GM12872 (cell line): ENCODE results near the gene NEDD4L.
A peak's percentile ranks its signal among the peaks of the same experiment; 100 is the strongest.

Source experiments
- CTCF ChIP-seq: IDR thresholded peaks from 3 replicates; pipeline ENCODE4 v1.5.1; 2011; ENCODE audit warnings: low read depth, mild to moderate bottlenecking, low read length, moderate library complexity; ENCODE audit not compliant: insufficient read depth

NEDD4L gene

DNA sequence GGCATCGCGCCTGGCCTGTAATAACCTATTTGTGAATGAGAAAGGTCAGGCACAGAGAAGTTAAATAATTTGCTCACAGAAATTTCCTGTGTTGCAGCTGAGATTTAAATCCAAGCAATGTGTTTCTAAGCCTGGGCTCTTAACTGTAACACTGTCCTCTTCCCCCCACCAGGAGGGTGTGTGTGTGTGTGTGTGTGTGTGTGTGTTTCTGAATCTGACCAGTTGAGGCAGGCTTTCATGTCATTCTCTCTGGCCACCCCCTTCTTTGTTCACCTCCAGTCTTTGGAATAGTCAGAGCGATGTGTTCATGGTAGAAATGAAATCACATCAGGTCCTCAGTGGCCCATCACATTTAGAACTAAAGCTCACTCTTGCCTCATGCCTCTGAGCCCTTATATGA is 81.2 kb downstream of the NEDD4L start:
- 0 out of 3 replicates have a peak, but pooled peaks have one; percentile 5 for TF ChIP-seq CTCF

DNA sequence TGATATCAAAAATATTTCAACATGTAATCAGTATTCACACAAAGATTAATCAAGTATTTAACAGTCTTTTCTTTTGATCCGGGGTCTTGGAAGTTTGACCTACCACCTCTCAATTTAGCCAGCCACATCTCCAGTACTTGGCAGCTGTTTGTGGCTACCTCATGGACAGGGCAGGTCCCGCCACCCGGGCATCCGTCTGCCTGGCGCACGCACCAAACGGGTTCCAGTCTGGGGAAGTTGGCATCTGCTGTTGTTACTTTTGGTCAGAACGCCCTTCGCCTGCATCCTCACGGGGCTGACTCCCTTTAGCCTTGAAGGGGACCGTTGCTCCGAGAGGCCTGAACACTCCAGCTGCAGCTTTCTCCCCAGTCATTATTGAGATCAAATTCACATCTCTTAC is 81.7 kb downstream of the NEDD4L start:
- TF ChIP-seq CTCF: no peak

GRCh38 chr18:58128381-58129374 is 84.7 kb downstream of the NEDD4L start:
- TF ChIP-seq CTCF: no peak

DNA sequence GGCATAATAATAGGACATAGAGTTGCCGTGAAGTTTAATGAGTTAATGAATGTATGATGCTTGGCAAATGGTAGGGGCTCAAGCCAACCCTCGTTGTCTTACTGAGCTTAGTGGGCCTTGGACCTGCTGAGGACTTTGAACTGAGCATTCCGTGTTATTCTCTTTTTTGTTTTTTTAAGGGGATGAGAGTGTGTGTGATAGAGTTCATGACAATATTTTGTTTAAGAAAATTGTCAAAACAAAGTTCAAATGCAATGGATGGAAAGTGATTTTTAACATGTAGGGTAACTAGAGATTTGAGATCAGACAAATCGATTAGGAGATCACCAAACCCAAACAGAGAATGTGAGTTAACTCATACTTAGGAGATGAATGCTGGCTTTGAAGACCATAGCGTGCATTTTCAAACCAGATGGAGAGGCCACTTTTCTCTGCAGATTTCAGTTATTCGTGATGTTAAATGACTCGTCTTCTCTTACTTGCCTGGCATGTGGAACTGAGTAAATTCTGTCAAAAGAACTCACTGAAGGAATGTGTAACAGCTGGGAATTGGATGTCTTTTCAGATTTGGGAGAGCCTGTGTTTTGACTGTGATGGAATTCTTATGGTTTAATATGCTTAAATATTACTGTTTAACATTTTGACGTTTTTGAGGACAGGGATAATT is 88.7 kb downstream of the NEDD4L start:
- no peak for TF ChIP-seq CTCF

GRCh38 chr18:58135183-58135641 is 91.2 kb downstream of the NEDD4L start:
- no peak for TF ChIP-seq CTCF

DNA sequence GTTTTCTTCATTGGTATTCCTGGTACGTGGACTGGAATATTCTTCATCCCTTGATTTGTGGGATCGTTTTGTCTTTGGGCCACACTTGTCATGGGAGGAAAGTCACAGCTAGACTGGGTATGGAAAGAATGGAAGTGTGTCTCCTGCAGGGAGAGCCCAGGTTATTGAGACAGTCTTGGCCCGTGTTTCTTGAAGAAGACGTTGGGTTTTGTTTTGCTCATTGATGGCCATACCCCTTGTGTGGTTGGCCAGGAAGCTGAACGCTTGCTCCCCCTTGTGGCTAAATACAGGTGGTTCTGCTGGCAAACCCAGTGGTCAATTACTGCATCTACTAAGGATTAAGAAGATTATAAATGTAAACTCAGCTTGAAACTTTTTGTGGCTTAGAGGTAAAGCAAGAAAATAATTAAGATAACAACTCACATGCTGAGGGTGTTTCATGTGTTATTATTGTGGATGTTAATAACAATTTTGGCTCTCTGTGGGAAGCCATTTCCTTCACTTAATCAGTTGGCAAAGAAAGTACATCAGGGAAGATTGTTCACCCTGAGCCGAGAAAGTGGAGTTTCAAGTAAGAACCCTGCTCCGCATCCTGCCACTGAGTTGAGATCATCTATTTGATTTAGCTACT is 91.8 kb downstream of the NEDD4L start:
- peak; percentile 89 for TF ChIP-seq CTCF

DNA sequence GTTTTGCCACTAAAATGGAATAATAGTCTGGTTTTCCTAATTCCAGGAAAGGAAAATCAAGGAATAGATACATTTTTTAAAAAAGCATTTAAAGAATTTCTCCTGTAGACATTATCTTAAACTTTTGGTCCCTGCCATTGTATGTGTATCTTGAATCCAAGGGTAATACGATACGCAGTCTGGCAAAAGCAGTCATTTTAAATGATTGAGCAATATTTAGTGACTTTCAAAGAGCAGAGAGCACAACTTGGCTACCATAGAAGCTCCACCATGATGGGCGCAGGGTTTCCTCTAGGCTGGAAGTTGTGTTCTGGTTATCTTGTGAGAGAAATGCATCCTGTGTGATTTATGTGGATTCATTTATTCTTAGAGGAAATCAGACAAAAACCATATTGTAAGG is 92.9 kb downstream of the NEDD4L start:
- no peak for TF ChIP-seq CTCF
